Subcutaneous abdominal adipose tissue (tissue), 5 donors: ENCODE measurements around the gene CLTRN.

Source experiments
- H3K27ac ChIP-seq: one replicate; pipeline ENCODE4 v1.7.0; 2013; ENCODE audit warnings: low read depth, mild to moderate bottlenecking, inconsistent platforms, low read length, moderate library complexity
- H3K27me3 ChIP-seq, 5 donors: one replicate each; pipeline ENCODE4 v1.7.0; 2013; ENCODE audit warnings: low read length in 5 of 5, inconsistent platforms in 1 of 5; ENCODE audit not compliant: control insufficient read depth in 5 of 5, insufficient read depth in 4 of 5
- H3K36me3 ChIP-seq, 5 donors: one replicate each; pipeline ENCODE4 v1.7.0; 2013; ENCODE audit warnings: low read length in 5 of 5; ENCODE audit not compliant: control insufficient read depth in 5 of 5, insufficient read depth in 5 of 5
- H3K4me1 ChIP-seq, 5 donors: one replicate each; pipeline ENCODE4 v1.7.0; 2013; ENCODE audit warnings: low read length in 5 of 5, mild to moderate bottlenecking in 3 of 5, moderate library complexity in 1 of 5; ENCODE audit not compliant: control insufficient read depth in 5 of 5, insufficient read depth in 5 of 5
- H3K4me3 ChIP-seq, 5 donors: one replicate each; pipeline ENCODE4 v1.7.0; 2013; ENCODE audit warnings: low read length in 5 of 5, low read depth in 1 of 5
- H3K9ac ChIP-seq, 5 donors: one replicate each; pipeline ENCODE4 v1.7.0; 2013; ENCODE audit warnings: low read length in 5 of 5, mild to moderate bottlenecking in 4 of 5, moderate library complexity in 3 of 5
- H3K9me3 ChIP-seq, 5 donors: one replicate each; pipeline ENCODE4 v1.7.0; 2013; ENCODE audit warnings: low read length in 5 of 5; ENCODE audit not compliant: control insufficient read depth in 5 of 5
- donor health status: healthy.
- donor health status: healthy.
- donor health status: healthy.
- donor health status: healthy.
- donor health status: healthy.

Gene CLTRN

DNA sequence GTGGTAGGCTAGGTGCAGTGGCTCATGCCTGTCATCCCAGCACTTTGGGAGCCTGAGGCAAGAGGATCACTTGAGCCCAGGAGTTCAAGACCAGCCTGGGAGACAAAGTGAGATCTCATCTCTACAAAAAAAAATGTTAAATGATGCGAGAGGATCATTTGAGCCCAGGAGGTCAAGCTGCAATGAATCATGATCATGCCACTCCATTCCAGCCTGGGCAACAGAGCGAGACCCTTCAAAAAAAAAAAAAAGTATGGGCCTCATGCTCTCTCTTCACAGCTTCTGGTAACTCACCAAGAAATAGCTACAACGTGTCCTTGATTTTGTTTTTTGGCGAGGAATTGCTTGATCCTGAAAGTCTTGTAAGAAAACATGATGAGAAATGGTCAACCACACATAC, 65.1 kb downstream of the CLTRN start:
- Histone ChIP-seq H3K9ac (no peak overlapping the region), H3K9me3 (no peaks in the 10 kb centered on the region), H3K4me1 (peaks cover 0 to 3% (median 0%) of the 10 kb centered on the region in 5 donors), H3K4me3 (no peak overlapping the region), H3K27ac (no peak overlapping the region), H3K36me3 (no peaks in the 10 kb centered on the region), H3K27me3 (peaks cover 3 to 19% (median 8%) of the 10 kb centered on the region in 5 donors)

DNA sequence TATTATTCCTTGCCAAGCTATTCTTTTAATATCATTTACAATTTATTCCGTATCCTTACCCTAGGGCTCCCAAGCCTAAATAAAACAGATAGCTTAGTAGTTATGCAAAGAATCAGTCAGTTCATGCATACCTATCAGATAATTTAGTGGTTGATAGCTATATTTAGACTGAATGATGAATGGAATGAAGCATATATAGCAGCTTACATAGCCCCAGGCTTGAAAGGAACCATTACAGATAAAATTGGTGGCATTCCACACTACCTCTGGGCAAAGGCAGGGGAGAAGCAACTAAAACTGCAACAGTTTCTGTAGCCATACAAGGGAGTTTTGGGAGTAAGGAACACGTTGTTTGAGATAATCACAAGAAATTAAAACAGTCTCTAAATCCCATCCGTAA, 66.6 kb downstream of the CLTRN start:
- Histone ChIP-seq H3K27ac (no peak overlapping the region), H3K4me1 (peaks cover 0 to 3% (median 0%) of the 10 kb centered on the region in 5 donors), H3K4me3 (no peak overlapping the region), H3K9ac (no peak overlapping the region), H3K9me3 (no peaks in the 10 kb centered on the region), H3K36me3 (no peaks in the 10 kb centered on the region), H3K27me3 (peaks cover 3 to 18% (median 4%) of the 10 kb centered on the region in 5 donors)

DNA sequence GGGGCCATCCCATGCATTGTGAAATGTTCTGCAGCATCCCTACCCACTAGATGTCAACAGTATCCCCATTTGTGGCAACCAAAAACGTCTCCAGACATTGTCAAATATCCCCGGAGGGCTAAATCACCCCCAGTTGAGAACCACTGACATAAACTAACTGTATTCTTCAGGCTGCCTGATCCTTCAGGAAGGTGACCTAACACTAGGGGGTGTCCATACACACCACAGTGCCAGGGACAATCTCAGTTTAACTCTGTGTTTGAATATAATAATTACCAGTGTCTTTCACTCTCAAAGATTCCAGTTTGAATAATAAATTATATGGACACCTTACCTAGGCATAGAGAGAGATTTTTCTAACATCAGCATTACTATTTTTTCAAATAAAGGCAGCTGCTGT, 70.2 kb downstream of the CLTRN start:
- no peak overlapping the region for H3K27ac ChIP-seq

DNA sequence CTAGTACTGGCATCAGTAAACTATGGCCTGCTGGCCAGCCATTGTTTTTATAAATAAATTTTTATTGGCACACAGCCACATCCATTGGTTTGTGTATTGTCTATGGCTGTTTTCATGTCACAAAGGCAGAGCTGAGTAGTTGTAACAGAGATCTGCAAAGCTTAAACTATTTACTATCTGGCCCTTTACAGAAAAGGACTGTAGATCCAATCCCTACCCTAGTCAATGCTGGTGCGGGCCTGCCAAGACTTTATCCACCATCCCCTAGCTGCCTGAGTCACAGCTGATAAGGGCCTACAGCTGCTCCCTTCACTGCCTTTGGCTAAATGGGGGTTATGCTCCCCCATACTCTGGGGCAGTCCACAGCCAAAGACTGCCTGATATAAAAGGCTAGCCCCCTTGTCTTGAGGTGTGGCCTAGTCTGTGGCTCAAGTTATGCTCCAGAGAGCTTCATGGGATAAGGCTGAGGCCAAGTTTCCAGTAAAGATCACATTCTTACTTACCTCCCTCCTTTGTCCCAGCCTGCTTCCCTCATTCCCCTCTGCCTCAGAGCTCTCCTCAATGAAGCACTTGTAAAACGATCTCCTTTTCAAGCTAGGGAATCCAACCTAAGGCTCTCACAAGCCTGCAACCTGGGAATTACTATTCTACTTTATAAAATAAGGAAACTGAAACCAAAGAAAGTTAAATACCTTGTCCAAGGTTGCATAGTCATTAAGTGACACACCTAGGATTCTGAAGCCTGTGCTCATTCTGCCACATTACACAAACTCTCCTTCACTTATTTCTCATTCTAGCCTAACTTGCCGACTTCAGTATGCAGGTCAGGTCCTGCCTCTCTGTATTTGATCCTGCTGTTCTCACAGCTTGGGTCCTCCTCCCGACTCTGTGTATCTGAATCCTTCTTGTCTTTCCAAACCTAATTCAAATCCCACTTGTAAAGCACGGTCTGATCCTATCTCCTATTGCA, 84.5 kb downstream of the CLTRN start:
- no peak overlapping the region for H3K4me3 ChIP-seq
- peaks cover 0 to 3% (median 0%) of the 10 kb centered on the region in 5 donors for H3K4me1 ChIP-seq
- peaks cover 0 to 5% (median 0%) of the 10 kb centered on the region in 5 donors for H3K9me3 ChIP-seq
- H3K9ac ChIP-seq = no peak overlapping the region
- H3K27ac ChIP-seq = no peak overlapping the region
- peaks cover 0 to 18% (median 9%) of the 10 kb centered on the region in 5 donors for H3K27me3 ChIP-seq
- no peaks in the 10 kb centered on the region for H3K36me3 ChIP-seq

More for the DNA sequence above, 70.2 kb downstream of the CLTRN start:
- H3K4me1 ChIP-seq = no peaks in the 10 kb centered on the region
- H3K36me3 ChIP-seq = no peaks in the 10 kb centered on the region
- no peak overlapping the region for H3K4me3 ChIP-seq
- peaks cover under 1 to 25% (median 5%) of the 10 kb centered on the region in 5 donors for H3K27me3 ChIP-seq
- no peak overlapping the region for H3K9ac ChIP-seq
- H3K9me3 ChIP-seq = no peaks in the 10 kb centered on the region
